Nephron (organoid): ENCODE measurements around the gene CLIC3.

Source experiments
- H3K27ac Mint-ChIP-seq, 3 experiments: 2 replicates each; pipeline ENCODE4 v1.8.0; 2020; ENCODE audit warnings: mixed read lengths in 3 of 3, mild to moderate bottlenecking in 2 of 3, moderate library complexity in 1 of 3
- H3K27me3 Mint-ChIP-seq: 2 replicates; pipeline ENCODE4 v1.8.0; 2021; ENCODE audit warnings: low read depth, mild to moderate bottlenecking, moderate library complexity, mixed read lengths
- H3K36me3 Mint-ChIP-seq: 2 replicates; pipeline ENCODE4 v1.8.0; 2020; ENCODE audit warnings: low read depth, mixed read lengths
- H3K4me1 Mint-ChIP-seq: 2 replicates; pipeline ENCODE4 v1.8.0; 2020; ENCODE audit warnings: mixed read lengths
- H3K4me3 Mint-ChIP-seq, 3 experiments: 2 replicates each; pipeline ENCODE4 v1.8.0; 2020; ENCODE audit warnings: mild to moderate bottlenecking in 3 of 3, mixed read lengths in 3 of 3, moderate library complexity in 2 of 3
- H3K9me3 Mint-ChIP-seq: 2 replicates; pipeline ENCODE4 v1.8.0; 2020; ENCODE audit warnings: mixed read lengths
- CTCF ChIP-seq, 3 experiments: fragments of 200-600 bp; sonication (generic); IDR thresholded peaks; one replicate each; pipeline ENCODE4 v1.5.0; 2021; ENCODE audit warnings: antibody characterized with exemption in 3 of 3; ENCODE audit not compliant: unreplicated experiment in 3 of 3

Gene CLIC3

GRCh38 chr9:136949239-136949816, 47.0 kb downstream of the CLIC3 start:
- H3K4me1 Mint-ChIP-seq, result peaks cover 9% of the 10 kb centered on the region
- TF ChIP-seq CTCF (IDR thresholded peaks at IDR 0.05; ENCODE audit: unreplicated experiment in 3 of 3), result no peak
- no peaks in the 10 kb centered on the region for H3K36me3 Mint-ChIP-seq
- peaks cover 4% of the 10 kb centered on the region for H3K27me3 Mint-ChIP-seq
- peak overlapping the region in 2 of 3 experiments; percentile 79 to 94 for H3K27ac Mint-ChIP-seq
- no peaks in the 10 kb centered on the region for H3K9me3 Mint-ChIP-seq
- peak overlapping the region; percentile 78 to 83 (median 80) for H3K4me3 Mint-ChIP-seq

DNA sequence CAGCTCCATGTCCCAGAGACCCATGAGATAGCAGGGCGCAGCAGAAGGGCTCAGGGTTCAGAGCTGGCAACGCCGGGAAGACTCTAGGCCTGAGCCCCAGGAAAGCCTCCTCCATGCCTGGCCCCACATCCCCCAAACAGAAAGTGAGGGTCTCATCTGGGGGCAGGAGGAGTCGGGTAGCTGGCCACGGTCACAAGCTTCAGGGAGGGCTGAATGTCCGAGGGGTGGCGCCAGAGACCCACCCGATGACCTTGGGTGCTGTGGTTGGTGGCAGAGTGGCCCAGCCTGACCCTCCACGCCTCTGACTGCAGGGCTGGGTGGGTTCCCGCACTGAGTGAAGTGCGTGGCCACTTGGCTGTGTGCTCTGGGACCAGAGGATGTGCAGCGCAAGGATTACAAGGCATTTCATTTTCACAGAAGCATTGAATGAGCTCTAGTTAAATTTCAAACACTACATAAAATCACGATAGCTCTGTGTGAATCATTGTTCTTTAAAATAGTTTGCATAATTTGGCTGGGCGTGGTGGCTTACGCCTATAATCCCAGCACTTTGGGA, 48.3 kb downstream of the CLIC3 start:
- H3K4me3 Mint-ChIP-seq, result peak overlapping the region; percentile 72 to 80 (median 78)
- H3K36me3 Mint-ChIP-seq, result no peaks in the 10 kb centered on the region
- TF ChIP-seq CTCF (IDR thresholded peaks at IDR 0.05; ENCODE audit: unreplicated experiment in 3 of 3), result peak; percentile 24 to 47 (median 44)
- H3K27ac Mint-ChIP-seq, result peak overlapping the region in 2 of 3 experiments; percentile 70 to 77
- no peaks in the 10 kb centered on the region for H3K9me3 Mint-ChIP-seq
- peaks cover 9% of the 10 kb centered on the region for H3K4me1 Mint-ChIP-seq
- H3K27me3 Mint-ChIP-seq, result peaks cover 4% of the 10 kb centered on the region

DNA sequence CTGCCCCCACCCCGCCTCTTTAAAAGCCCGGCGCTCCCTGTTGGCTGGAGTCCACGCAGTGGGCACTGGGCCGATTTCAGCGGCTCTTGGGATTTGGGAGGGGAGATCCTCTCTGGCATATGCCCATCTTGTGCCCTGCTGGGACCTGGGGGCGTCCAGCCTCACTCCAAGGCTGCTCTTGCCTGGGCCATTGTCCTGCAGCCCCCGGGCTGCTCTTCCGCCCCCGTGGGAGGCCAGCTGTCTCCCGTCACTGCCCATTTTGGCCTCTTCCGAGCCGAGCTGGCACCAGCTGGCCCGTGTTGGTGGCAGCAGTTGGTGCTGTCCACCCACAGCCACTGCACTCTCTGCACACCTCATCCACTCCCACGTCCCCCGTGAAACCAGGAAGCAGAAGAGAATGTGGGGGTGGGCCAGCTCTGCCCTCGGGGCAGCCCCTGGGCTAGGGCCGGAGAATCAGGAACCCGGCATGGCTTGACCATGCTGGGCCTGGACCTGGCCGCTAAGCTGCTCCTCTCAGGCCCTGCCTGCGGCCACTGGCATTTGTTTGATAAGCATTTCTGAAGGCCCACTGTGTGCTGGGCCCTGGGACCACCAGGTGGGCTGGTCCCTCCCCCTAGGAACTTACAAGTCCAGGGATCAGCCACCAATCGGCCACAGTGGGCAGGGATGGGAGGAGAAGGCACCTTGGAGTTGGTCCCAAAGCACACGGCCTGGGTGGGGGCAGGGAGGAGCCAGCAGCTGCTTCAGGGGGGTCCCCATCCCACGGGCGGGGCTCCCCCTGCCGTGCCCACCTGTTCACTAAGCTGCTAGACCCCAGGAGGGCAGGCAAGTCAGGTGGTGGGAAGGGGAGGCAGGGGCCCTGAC, 49.1 kb downstream of the CLIC3 start:
- Mint-ChIP-seq H3K27me3 (peaks cover 4% of the 10 kb centered on the region), H3K4me3 (peak overlapping the region; percentile 50 to 76 (median 60)), H3K36me3 (no peaks in the 10 kb centered on the region), H3K4me1 (peaks cover 9% of the 10 kb centered on the region), H3K27ac (peak overlapping the region in 2 of 3 experiments; percentile 61 to 64), H3K9me3 (no peaks in the 10 kb centered on the region)
- no peak for TF ChIP-seq CTCF (IDR thresholded peaks at IDR 0.05; ENCODE audit: unreplicated experiment in 3 of 3)

GRCh38 chr9:136946228-136947027, 49.9 kb downstream of the CLIC3 start:
- Mint-ChIP-seq H3K4me1 (peaks cover 9% of the 10 kb centered on the region), H3K9me3 (no peaks in the 10 kb centered on the region)

More at GRCh38 chr9:136946228-136947027, 49.9 kb downstream of the CLIC3 start:
- H3K36me3 Mint-ChIP-seq, result peaks cover 4% of the 10 kb centered on the region
- H3K4me3 Mint-ChIP-seq, result no peak overlapping the region
- no peak overlapping the region for H3K27ac Mint-ChIP-seq
- no peak for TF ChIP-seq CTCF (IDR thresholded peaks at IDR 0.05; ENCODE audit: unreplicated experiment in 3 of 3)
- H3K27me3 Mint-ChIP-seq, result peaks cover 4% of the 10 kb centered on the region
